Liver (tissue), 3 donors: ENCODE measurements around the gene FXYD2.

Experiments used
- CTCF ChIP-seq: fragments of 150-350 bp; IDR thresholded peaks from 2 replicates; pipeline ENCODE4 v1.5.1; 2017; ENCODE audit warnings: improper control_type of control experiment, low read depth, low read length; ENCODE audit not compliant: missing input control
- NR2F2 ChIP-seq: IDR thresholded peaks from 2 replicates; pipeline ENCODE4 v1.6.1; 2016; ENCODE audit warnings: antibody characterized with exemption
- REST ChIP-seq: IDR thresholded peaks from 2 replicates; pipeline ENCODE4 v1.6.1; 2016; ENCODE audit warnings: antibody characterized with exemption, mild to moderate bottlenecking
- SP1 ChIP-seq: IDR thresholded peaks from 2 replicates; pipeline ENCODE4 v1.6.1; 2018; ENCODE audit warnings: antibody characterized with exemption, mild to moderate bottlenecking
- donor health status: healthy.
- donor health status: healthy.

GRCh38 chr11:117823294-117823945 is 1.1 kb downstream of the FXYD2 start:
- no peak for TF ChIP-seq SP1
- TF ChIP-seq CTCF: no peak
- TF ChIP-seq REST: no peak
- no peak for TF ChIP-seq NR2F2
